ENCODE results near the gene PGAM5.

DNA sequence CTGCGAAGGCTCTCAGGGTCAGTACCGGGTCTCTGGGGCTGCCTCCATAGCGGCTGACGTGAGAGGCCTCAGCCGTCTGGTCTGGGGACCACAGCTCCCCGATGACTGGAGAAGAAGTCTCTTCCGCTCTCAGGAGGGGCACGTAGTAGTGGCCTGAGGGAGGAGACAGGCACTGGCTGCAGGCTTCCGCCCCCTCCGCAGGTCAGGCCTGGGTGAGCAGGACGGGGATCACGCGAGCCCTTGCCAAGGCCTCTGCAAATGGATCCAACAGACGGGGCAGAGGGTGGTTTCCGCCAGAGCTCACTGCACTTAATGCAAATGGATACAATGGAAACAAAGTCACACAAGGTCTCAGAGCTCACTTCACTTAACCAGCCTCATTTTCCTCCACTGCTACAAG is 26.3 kb downstream of the PGAM5 start:
- TF ChIP-seq POLR2A (IDR thresholded peaks at IDR 0.05) = no peak
- TF ChIP-seq CTCF (IDR thresholded peaks at IDR 0.05) = no peak
- TF ChIP-seq POLR2AphosphoS5 (IDR thresholded peaks at IDR 0.05) = no peak
